ENCODE results near the gene LIPA.
"Not testable (repeated sequence)": the region's sequence is repeated elsewhere in the genome, so short reads cannot be mapped to it uniquely, and the experiment has no call there.

The LIPA gene

GRCh38 chr10:89269433-89270152 lies 18.0 kb upstream of the LIPA start:
- DNase-seq, result no peak

- no peak for DNase-seq
Measured at GRCh38 chr10:89266721-89267453, 15.3 kb upstream of the LIPA start.

- DNase-seq, result no peak
Measured at GRCh38 chr10:89263531-89263930, 12.0 kb upstream of the LIPA start.

- DNase-seq, result no peak
Measured at GRCh38 chr10:89263091-89263490, 11.5 kb upstream of the LIPA start.

- DNase-seq, result no peak
Measured at GRCh38 chr10:89262086-89263051, 10.8 kb upstream of the LIPA start.

- no peak for DNase-seq
Measured at GRCh38 chr10:89258881-89259280, 7.3 kb upstream of the LIPA start.

GRCh38 chr10:89257581-89257980 lies 6.0 kb upstream of the LIPA start:
- no peak for DNase-seq

GRCh38 chr10:89256962-89257361 lies 5.4 kb upstream of the LIPA start:
- DNase-seq, result no peak

- DNase-seq, result no peak
Measured at GRCh38 chr10:89256340-89256739, 4.8 kb upstream of the LIPA start.

GRCh38 chr10:89255793-89256192 lies 4.2 kb upstream of the LIPA start:
- DNase-seq, result no peak

- DNase-seq, result not testable (repeated sequence)
Measured at GRCh38 chr10:89255091-89255579, 3.6 kb upstream of the LIPA start.

- no peak for DNase-seq
Measured at GRCh38 chr10:89252225-89252585, 630 bp upstream of the LIPA start.

GRCh38 chr10:89250865-89251408 lies 638 bp downstream of the LIPA start:
- DNase-seq, result peak; percentile 7

GRCh38 chr10:89248990-89249389 lies 2.6 kb downstream of the LIPA start:
- no peak for DNase-seq

GRCh38 chr10:89247623-89248022 lies 4.0 kb downstream of the LIPA start:
- DNase-seq, result not testable (repeated sequence)

- no peak for DNase-seq
Measured at GRCh38 chr10:89245802-89246201, 5.8 kb downstream of the LIPA start.

GRCh38 chr10:89242840-89243568 lies 8.6 kb downstream of the LIPA start:
- no peak for DNase-seq

GRCh38 chr10:89242345-89242684 lies 9.3 kb downstream of the LIPA start:
- no peak for DNase-seq

GRCh38 chr10:89241486-89242344 lies 9.9 kb downstream of the LIPA start:
- DNase-seq, result no peak

GRCh38 chr10:89241026-89241425 lies 10.5 kb downstream of the LIPA start:
- no peak for DNase-seq

- no peak for DNase-seq
Measured at GRCh38 chr10:89240519-89240918, 11.1 kb downstream of the LIPA start.
